ENCODE results near the gene TSKU.
"Not testable (repeated sequence)": the region's sequence is repeated elsewhere in the genome, so short reads cannot be mapped to it uniquely, and the experiment has no call there.

TSKU gene

DNA sequence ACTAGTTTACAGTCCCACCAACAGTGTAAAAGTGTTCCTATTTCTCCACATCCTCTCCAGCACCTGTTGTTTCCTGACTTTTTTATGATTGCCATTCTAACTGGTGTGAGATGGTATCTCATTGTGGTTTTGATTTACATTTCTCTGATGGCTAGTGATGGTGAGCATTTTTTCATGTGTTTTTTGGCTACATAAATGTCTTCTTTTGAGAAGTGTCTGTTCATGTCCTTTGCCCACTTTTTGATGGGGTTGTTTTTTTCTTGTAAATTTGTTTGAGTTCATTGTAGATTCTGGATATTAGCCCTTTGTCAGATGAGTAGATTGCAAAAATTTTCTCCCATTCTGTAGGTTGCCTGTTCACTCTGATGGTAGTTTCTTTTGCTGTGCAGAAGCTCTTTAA is 43.8 kb downstream of the TSKU start:
- DNase-seq, result not testable (repeated sequence)

GRCh38 chr11:76830639-76831327 is 47.6 kb downstream of the TSKU start:
- no peak for DNase-seq

- no peak for DNase-seq
Measured at GRCh38 chr11:76831686-76832310, 48.6 kb downstream of the TSKU start.

GRCh38 chr11:76832361-76832760 is 49.2 kb downstream of the TSKU start:
- DNase-seq, result no peak

GRCh38 chr11:76834151-76834550 is 51.0 kb downstream of the TSKU start:
- no peak for DNase-seq

DNA sequence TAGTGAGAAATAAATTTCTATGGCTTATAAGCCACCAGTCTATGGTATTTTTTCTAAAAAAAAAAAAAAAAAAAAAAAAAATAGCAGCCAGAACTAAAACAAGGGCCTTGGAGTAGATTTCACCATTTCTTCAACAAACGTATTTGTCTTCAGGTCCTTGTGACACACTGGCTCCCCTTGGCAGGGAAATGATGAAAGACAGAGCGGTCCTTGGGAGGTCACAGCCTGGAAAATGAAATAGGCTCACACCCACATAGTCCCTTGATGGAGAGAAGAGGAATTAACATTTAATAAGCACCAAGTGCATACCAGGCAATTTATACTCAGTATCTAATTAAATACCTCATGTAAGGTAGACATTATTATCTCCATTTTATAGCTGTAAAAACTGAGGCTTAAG is 51.9 kb downstream of the TSKU start:
- DNase-seq, result no peak

DNA sequence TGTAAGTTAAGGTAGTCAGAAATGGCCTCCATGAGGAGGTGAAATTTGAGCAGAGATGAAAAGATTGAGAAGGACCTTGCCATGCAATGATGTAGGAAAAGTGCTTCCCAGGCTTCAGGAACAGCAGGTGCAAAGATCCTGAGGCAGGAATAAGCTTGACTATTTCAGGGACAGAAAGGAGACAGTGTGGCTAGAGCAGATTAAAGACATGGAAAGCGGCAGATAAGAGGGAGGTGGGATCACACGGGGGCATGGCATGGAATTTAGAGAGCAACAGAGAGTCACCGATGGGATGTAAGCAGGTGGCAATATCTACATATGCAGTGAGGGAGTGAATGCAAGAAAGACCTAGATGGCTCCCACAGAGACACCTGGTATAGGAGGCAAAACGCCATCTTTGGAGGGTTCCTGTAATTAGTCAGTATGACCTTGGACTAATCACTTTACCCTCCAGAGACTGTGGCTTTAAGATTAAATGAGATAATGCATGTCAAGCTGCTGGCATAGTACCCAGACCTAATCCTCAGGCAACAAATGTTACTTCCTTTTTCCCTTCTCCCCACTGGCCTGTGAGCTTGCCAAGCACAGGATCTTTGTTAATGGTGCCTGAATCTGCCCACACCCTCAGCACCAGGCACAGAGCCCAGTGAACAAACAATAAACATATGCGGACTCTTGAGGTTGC is 52.9 kb downstream of the TSKU start:
- no peak for DNase-seq

DNA sequence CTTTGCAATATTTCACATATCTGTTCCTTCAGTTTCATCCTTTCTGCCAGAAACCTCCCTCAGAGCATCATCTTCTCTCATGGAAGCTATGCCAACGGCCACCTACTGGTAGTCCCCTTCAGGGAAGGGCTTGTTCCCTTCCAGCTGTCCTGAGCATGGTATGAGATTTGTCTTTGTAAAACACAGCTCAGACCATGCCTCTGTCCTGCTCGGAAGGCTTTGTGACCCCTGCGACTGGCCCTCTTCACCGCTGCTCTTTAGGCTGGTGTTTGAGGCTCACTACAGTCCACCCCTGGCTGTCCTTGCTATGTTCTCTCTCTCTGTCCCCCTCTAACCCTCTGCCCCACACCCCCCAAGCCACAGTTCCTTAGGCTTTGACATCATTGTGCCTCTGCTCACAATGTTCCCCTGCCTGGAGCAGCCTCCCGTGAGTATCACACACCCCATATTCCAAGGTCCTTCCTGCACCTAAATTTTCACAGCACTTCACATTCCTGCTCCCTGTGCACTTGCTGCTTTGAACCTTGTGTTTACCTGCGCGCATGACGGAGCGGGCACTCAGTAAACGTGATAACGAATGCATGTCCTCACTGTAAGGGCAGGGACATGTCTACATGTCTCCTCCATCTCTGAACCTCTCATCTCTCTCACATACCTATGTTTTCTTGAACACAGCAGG is 53.6 kb downstream of the TSKU start:
- no peak for DNase-seq

GRCh38 chr11:76837696-76838677 is 54.8 kb downstream of the TSKU start:
- no peak for DNase-seq

DNA sequence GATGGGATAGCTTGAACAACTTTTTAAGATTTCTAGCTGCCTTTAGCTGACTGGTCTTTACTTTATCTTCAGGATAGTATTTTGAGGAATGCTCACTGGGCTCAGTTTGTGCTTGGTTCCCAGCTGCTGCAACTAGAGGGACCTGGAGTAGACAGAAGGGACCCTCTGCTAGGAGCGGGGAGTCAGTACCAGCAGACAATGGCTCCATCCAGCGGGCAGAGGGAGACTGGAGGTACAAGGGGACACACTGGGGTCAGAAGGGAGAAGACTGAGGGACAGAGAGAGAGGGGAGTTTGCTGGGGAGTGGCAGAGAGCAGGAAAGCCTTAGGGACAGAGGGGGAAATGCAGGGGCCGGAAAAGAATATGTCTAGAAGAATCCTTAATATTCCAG is 55.5 kb downstream of the TSKU start:
- no peak for DNase-seq

DNA sequence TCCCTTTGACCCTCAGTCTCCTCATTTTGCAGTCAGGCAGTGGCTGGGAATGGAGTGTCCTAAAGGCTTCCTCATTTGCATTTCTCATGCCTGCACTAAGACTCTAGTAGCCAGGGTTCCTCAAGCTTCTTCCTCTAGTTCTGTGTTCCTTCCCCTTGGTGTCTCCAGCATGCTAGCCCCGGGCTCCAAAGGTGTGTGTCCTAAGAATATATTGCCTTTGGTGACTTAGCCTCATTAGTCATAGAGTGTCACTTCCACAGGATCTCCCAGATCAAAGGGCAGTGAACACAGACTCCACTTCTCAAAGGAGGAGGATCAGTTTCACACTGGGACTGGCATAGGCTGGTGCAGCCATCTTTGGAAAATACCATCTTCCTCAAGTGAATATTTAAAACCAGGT is 56.2 kb downstream of the TSKU start:
- no peak for DNase-seq

- no peak for DNase-seq
Measured at GRCh38 chr11:76841923-76842452, 58.8 kb downstream of the TSKU start.

DNA sequence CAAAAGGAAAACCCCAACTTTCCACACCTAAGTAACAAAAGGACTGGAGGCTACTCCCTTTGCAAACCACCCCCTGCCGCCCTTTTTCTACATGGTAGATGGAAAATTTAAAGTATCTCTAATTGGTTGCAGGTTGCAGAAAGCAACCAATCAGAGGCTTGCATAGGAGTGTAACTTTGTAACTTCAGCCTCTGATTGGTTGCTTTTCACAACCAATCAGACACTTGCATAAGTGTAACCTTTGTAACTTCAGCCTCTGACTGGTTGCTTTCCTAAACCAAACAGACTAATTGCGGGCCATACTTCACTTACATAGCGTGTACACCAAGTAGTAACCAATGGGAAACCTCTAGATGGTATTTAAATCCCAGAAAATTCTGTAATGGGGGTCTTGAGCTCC is 60.8 kb downstream of the TSKU start:
- DNase-seq, result no peak

DNA sequence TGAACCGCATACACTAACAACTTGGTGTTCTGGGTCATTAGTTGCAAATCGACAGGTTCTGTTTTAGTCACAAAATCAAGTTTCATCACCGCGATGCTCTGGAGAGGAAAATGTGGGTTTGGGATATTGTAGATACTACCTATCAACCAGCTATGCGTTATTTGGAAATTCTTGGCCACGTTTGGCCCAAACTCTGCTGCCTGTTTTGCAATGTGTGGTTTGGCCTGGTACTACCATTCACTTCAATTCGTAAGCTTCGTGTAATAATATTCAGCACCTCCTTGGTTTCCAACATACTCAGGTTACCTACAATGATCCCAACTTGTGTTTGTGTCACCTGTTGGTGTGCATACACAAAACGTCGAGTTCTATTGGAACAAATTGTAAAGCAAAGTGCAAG is 61.4 kb downstream of the TSKU start:
- DNase-seq, result no peak

DNA sequence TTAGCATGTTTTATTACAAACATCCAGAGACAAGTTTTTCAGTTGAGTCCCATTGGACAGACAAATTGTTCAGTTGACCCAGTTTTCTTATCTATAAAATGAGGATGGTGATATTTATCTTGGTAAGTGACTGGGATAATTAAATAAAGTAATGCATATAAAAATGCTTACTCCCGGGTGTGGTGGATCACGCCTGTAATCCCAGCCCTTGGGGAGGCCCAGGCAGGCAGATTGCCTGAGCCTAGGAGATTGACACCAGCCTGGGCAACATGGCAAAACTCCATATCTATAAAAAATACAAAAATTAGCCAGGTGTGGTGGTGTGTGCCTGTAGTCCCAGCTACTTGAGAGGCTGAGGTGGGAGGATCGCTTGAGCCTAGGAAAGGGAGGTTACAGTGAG is 61.9 kb downstream of the TSKU start:
- DNase-seq, result no peak

GRCh38 chr11:76846441-76846840 is 63.3 kb downstream of the TSKU start:
- no peak for DNase-seq
